ENCODE measurements around the gene RNASE8.

RNASE8 gene

DNA sequence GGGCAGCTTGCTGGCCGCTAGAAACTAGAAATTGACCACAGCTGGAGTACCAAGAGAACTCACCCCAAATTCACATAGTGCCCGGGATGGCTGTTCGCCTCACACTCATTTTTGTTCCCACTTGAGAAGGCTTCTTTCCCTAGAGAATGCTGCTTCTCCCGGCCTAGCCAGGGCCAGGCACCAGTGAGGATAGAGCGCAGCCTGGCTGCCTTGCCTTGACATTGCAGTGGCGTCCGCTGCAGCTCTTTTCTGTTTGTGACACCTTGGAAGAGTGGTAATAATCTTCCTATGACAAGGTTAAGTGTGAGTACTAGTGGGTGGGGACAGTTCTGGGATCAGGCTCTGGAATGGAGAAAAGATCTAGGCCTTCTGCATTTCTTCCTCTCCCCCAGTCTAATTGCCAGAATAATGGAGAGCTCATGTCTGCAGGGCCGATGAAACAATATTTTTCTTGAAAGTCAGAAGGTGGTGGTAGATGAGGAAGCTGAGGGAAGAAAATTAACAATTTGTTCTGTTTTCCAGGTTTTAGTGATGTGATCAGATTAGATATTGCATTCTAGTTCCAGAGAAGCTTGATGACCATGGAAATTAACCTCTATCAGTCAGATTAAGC is 46.9 kb downstream of the RNASE8 start:
- TF ChIP-seq JUND (IDR thresholded peaks at IDR 0.05; ENCODE audit: low read depth) = no peak
- peak in 1 of 2 experiments; percentile 82 for DNase-seq (ENCODE audit: low read depth in 1 of 2, low spot score in 1 of 2)
- in situ Hi-C loops (cut with HindIII; ENCODE audit: low pct_unique_long_range_greater_than_20kb, low sequenced_read_pairs) = no loop called here

DNA sequence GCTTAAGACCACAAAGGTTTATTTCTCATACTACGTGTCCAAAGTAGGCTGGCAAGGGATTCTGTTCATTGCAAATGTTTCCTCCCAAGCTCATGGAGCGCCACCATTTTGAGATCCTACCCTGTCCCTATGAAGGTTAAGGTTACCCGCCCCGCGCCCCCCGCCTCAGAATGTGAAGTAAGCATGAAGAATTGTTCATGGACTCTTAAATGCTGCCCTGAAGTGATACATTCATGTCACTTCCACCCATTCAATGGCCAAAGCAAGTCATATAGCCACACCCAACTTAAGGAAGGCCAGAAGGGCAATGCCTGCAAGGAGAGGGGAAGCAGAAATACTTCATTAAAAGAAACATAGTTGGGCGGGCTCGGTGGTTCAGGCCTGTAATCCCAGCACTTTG is 47.5 kb downstream of the RNASE8 start:
- no peak for TF ChIP-seq JUND (IDR thresholded peaks at IDR 0.05; ENCODE audit: low read depth)
- no peak for DNase-seq (ENCODE audit: low read depth in 1 of 2, low spot score in 1 of 2)
- in situ Hi-C loops (cut with HindIII; ENCODE audit: low pct_unique_long_range_greater_than_20kb, low sequenced_read_pairs) = no loop called here

DNA sequence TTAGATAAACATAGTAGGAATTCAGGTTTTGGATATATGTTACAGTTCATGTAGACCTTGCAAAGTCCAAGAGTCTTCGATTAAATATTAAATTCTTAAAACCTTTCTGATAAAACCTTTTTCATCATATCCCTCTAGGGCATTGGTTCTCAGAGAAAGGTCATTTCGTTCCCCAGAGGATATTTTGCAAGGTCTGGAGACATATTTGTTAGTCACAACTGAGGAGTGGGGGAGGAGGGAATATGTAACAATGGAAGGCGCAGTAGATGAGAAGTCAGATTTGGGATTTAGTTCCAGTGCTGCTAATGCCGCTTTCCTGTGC is 48.5 kb downstream of the RNASE8 start:
- in situ Hi-C loops (cut with HindIII; ENCODE audit: low pct_unique_long_range_greater_than_20kb, low sequenced_read_pairs) = no loop called here
- no peak for TF ChIP-seq JUND (IDR thresholded peaks at IDR 0.05; ENCODE audit: low read depth)

DNA sequence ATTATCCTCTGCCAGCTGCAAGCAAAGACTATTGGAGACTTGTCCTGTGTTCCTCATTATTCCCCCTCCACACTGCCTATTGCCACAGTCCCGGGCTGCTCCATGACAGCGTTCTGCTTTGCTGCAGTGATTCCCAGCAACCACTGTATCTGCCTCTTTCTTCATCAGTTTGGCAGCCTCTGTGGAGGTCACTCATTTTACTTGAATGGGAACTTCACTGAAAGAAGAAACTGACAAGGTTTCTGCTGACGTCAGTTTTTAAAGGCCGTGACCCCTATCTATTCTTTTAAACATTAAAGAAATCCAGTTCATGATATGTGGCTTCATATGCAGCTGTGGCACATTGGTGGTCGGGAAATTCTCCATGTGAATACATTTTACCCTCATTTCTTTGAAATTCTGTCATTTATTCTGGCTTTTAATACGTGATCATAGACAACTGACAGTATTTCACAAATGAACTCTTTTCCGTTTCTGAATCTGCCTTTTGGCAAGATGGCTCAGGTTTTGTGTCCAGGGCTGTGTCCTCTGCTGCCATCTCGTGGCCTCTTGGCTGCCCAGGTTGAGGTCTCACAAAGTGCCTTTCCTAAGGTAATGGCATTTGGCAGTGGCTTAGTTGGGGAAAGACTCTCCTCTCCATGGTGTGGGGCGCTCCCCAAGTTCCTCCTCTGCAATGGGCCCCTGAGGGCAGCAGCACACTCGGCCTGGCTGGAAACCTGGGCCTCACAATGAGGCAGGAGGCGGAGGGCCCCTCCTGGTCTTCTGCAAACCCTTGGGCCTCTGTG is 49.1 kb downstream of the RNASE8 start:
- in situ Hi-C loops (cut with HindIII; ENCODE audit: low pct_unique_long_range_greater_than_20kb, low sequenced_read_pairs) = no loop called here
- no peak for TF ChIP-seq JUND (IDR thresholded peaks at IDR 0.05; ENCODE audit: low read depth)

More for the DNA sequence above, 48.5 kb downstream of the RNASE8 start:
- DNase-seq (ENCODE audit: low read depth in 1 of 2, low spot score in 1 of 2) = no peak

DNA sequence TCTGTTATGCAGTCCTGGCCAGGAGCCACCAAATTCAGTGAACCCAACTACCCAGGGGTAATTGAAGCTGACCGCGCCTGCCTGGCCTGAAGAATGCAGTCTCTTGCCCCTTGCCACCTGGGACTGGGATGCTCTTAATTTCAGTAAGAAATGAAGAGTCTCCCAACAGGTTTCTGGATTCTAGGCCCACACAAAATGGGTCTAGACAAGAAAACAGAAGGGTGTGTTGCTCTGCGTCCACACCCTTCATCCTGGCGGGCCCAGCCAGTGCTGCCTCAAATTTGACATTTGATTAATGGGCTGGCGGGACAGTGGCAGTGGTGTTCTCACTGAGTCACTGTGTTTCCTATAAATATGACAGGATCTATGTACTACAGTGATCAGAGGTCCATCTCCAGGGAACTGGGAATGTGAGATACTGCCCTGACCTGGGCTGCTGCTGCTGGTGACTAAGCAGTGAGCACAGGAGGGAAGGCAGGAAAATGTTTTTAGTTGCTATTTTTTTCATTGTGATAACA is 49.7 kb downstream of the RNASE8 start:
- no peak for TF ChIP-seq JUND (IDR thresholded peaks at IDR 0.05; ENCODE audit: low read depth)
- in situ Hi-C loops (cut with HindIII; ENCODE audit: low pct_unique_long_range_greater_than_20kb, low sequenced_read_pairs) = no loop called here
- DNase-seq (ENCODE audit: low read depth in 1 of 2, low spot score in 1 of 2) = no peak

More for the DNA sequence above, 49.1 kb downstream of the RNASE8 start:
- DNase-seq (ENCODE audit: low read depth in 1 of 2, low spot score in 1 of 2) = peak in 1 of 2 experiments; percentile 77

All from T47D (cell line).